Endothelial cell of umbilical vein (primary cell): ENCODE data around the gene LRCH3. TPM values are rescaled to one million over a fixed set of nuclear protein-coding genes. Genes with fewer than 3 reads are reported as not detected.

ENCODE experiments used
- BruUV-seq: library from RNA; stranded (reverse); fragments of 400-500 nt; replicated peaks from 2 replicates; lab custom pipeline; 2021; lab: Mats Ljungman, UMichigan
- CTCF ChIA-PET: fragments of 300-600, 350-600 bp; sonication (Branson Sonifier 250); formaldehyde crosslinking; loops from one replicate; lab custom pipeline; 2021; ENCODE audit warnings: antibody characterized with exemption, inconsistent platforms; lab: Charles Lee
- POLR2A ChIA-PET: fragments of 300-600, 350-600 bp; sonication (Branson Sonifier 250); formaldehyde crosslinking; loops from one replicate; lab custom pipeline; 2021; ENCODE audit warnings: antibody characterized with exemption, inconsistent platforms; lab: Charles Lee
- DNase-seq: peaks from one replicate; pipeline ENCODE4 v3.0.0-alpha.2; 2011; ENCODE audit warnings: low read depth, low spot score
- FAIRE-seq: peaks from 2 replicates; lab custom pipeline; 2011; peaks lifted over from hg19 to GRCh38; lab: Jason Lieb, UNC
- H2AFZ ChIP-seq: 2 replicates; pipeline ENCODE4 v1.6.0; 2012; ENCODE audit warnings: low read depth, low read length, control low read depth, inconsistent platforms
- H3K27ac ChIP-seq: 2 replicates; pipeline ENCODE4 v1.5.1; 2011; ENCODE audit warnings: low read depth, mild to moderate bottlenecking, control low read depth, low read length, moderate library complexity; ENCODE audit not compliant: insufficient read depth
- H3K27me3 ChIP-seq, 2 experiments: 2 replicates each; pipeline versions ENCODE4 v1.6.0 to v1.6.1; 2011; ENCODE audit warnings: low read length in 2 of 2, mixed read lengths in 1 of 2; ENCODE audit not compliant: control insufficient read depth in 2 of 2, insufficient read depth in 2 of 2
- H3K36me3 ChIP-seq, 2 experiments: 2 replicates in 1 of 2; 3 replicates in 1 of 2; pipeline ENCODE4 v1.5.1; 2011; ENCODE audit warnings: low read length in 2 of 2, mild to moderate bottlenecking in 1 of 2, moderate library complexity in 1 of 2; ENCODE audit not compliant: control insufficient read depth in 2 of 2, insufficient read depth in 2 of 2; ENCODE audit errors: extremely low read depth in 1 of 2
- H3K4me1 ChIP-seq: 3 replicates; pipeline ENCODE4 v1.5.1; 2011; ENCODE audit warnings: mild to moderate bottlenecking, low read length; ENCODE audit not compliant: control insufficient read depth, insufficient read depth; ENCODE audit errors: extremely low read depth
- H3K4me2 ChIP-seq: 2 replicates; pipeline ENCODE4 v1.6.1; 2011; ENCODE audit warnings: low read length, control low read depth, mixed read lengths; ENCODE audit not compliant: insufficient read depth
- H3K4me3 ChIP-seq, 3 experiments: fragments of 200-600 bp in 1 of 3; sonication (generic), shearing (Covaris generic) in 1 of 3; replicated peaks in 1 of 3; 2 replicates each; pipeline ENCODE4 v1.5.1; 2011 to 2016; ENCODE audit warnings: control low read depth in 3 of 3, low read length in 3 of 3, mild to moderate bottlenecking in 2 of 3, inconsistent platforms in 1 of 3, low read depth in 1 of 3, moderate library complexity in 1 of 3; ENCODE audit not compliant: insufficient read depth in 1 of 3
- H3K79me2 ChIP-seq: 2 replicates; pipeline ENCODE4 v1.6.0; 2012; ENCODE audit warnings: low read length, inconsistent platforms; ENCODE audit not compliant: control insufficient read depth, insufficient read depth
- H3K9ac ChIP-seq: replicated peaks from 2 replicates; pipeline ENCODE3; 2011; ENCODE audit warnings: low read length, control low read depth; ENCODE audit not compliant: insufficient read depth; ENCODE audit errors: extremely low read depth
- H3K9me1 ChIP-seq: replicated peaks from 3 replicates; pipeline ENCODE4 v1.6.0; 2011; ENCODE audit warnings: mild to moderate bottlenecking, low read length; ENCODE audit not compliant: control insufficient read depth, insufficient read depth; ENCODE audit errors: extremely low read depth
- H3K9me3 ChIP-seq: replicated peaks from 2 replicates; pipeline ENCODE4 v1.5.1; 2012; ENCODE audit warnings: low read length, inconsistent platforms; ENCODE audit not compliant: control insufficient read depth, insufficient read depth
- H4K20me1 ChIP-seq: replicated peaks from 2 replicates; pipeline ENCODE3; 2011; ENCODE audit warnings: mild to moderate bottlenecking, low read length; ENCODE audit not compliant: control insufficient read depth, insufficient read depth; ENCODE audit errors: extremely low read depth
- EZH2 ChIP-seq: IDR thresholded peaks from 2 replicates; pipeline ENCODE4 v1.6.1; 2012; ENCODE audit warnings: borderline replicate concordance, low read depth, mild to moderate bottlenecking, moderate library complexity, low read length, inconsistent platforms; ENCODE audit not compliant: severe bottlenecking
- FOS ChIP-seq: IDR thresholded peaks from 2 replicates; pipeline ENCODE4 v1.6.1; 2011; ENCODE audit warnings: mild to moderate bottlenecking, low read length, moderate library complexity, borderline replicate concordance; ENCODE audit not compliant: insufficient read depth
- GATA2 ChIP-seq: IDR thresholded peaks from 2 replicates; pipeline ENCODE4 v1.7.0; 2011; ENCODE audit warnings: low read depth, mild to moderate bottlenecking, moderate library complexity, mixed read lengths, low read length; ENCODE audit not compliant: insufficient read length, insufficient read depth
- JUN ChIP-seq: IDR thresholded peaks from 2 replicates; pipeline ENCODE4 v1.6.1; 2011; ENCODE audit warnings: borderline replicate concordance, low read depth; ENCODE audit not compliant: insufficient read length, insufficient read depth
- MAX ChIP-seq: IDR thresholded peaks from 2 replicates; pipeline ENCODE4 v1.6.1; 2011; ENCODE audit not compliant: insufficient read depth, insufficient read length
- MYC ChIP-seq: IDR thresholded peaks from one replicate; pipeline ENCODE4 v1.6.1; 2011; ENCODE audit warnings: mild to moderate bottlenecking, low read depth, low read length
- POLR2A ChIP-seq: IDR thresholded peaks from 2 replicates; pipeline ENCODE4 v1.6.1; 2012; ENCODE audit warnings: low read depth, mild to moderate bottlenecking, control low read depth, low read length
- POLR2AphosphoS5 ChIP-seq: IDR thresholded peaks from 2 replicates; pipeline ENCODE4 v1.6.1; 2012; ENCODE audit warnings: low read depth, mild to moderate bottlenecking, control low read depth, low read length, moderate library complexity; ENCODE audit not compliant: insufficient read depth
- dilution Hi-C: fragments of 300-500 bp; cut with MboI; formaldehyde crosslinking; loops from one replicate; pipeline ENCODE4 v1.15.0; 2019; ENCODE audit warnings: low sequenced_read_pairs; ENCODE audit not compliant: extremely low pct_ligation_motif_present
- intact Hi-C: fragments of 100-400 bp; cut with micrococcal nuclease; formaldehyde crosslinking; loops from one replicate; pipeline ENCODE4 v1.10.0; 2022
- polyA plus RNA-seq, 4 experiments: library from polyadenylated mRNA; depleted of rRNA in 3 of 4; stranded (reverse) in 3 of 4; unstranded in 1 of 4; fragments of >200 nt; gene quantifications; 2 replicates each; pipeline versions ENCODE4 v1.2.1 to v1.2.3, GENCODE V29; 2011 to 2012; ENCODE audit warnings: missing spikeins in 1 of 4
- total RNA-seq: library from RNA; stranded (reverse); gene quantifications from 2 replicates; pipeline ENCODE4 v1.2.3, GENCODE V29; 2021
- TF ChIP-seq, protein P1 (sequence below), 2 donors: IDR thresholded peaks; 1 replicate in 1 of 2; 2 replicates in 1 of 2; pipeline ENCODE4 v1.5.1; 2011; ENCODE audit warnings: low read length in 2 of 2, mild to moderate bottlenecking in 2 of 2, moderate library complexity in 2 of 2, control low read depth in 1 of 2, inconsistent platforms in 1 of 2, low read depth in 1 of 2; ENCODE audit not compliant: insufficient read depth in 1 of 2; ENCODE audit errors: extremely low read depth in 1 of 2

The LRCH3 gene
- total and polyA plus RNA-seq, 2 donors (not counting 3 experiments of a cell fraction or from before 2014, with no cell fraction given): 43.9 to 60.3 TPM

DNA sequence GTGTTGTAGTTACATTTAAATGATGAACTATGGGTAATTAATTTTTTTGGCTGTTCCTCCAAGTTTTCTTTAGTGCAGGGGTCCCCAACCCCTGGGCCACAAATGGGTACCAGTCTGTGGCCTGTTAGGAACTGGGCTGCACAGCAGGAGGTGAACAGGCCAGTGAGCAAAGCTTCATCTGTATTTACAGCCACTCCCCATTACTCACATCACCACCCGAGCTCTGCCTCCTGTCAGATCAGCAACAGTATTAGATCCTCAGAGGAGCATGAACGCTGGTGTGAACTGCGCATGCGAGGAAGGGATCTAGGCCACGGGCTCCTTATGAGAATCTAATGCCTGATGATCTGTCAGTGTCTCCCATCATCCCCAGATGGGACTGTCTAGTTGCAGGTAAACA, 83.0 kb downstream of the LRCH3 start:
- Histone ChIP-seq H3K4me2 (no peak overlapping the region), H3K79me2 (no peaks in the 10 kb centered on the region), H2AFZ (no peak overlapping the region), H4K20me1 (no peaks in the 10 kb centered on the region), H3K9me3 (no peaks in the 10 kb centered on the region), H3K9me1 (no peaks in the 10 kb centered on the region), H3K27ac (no peak overlapping the region), H3K4me1 (no peaks in the 10 kb centered on the region), H3K9ac (no peak overlapping the region), H3K27me3 (no peaks in the 10 kb centered on the region), H3K4me3 (no peak overlapping the region), H3K36me3 (peaks cover 15 to 25% of the 10 kb centered on the region in 2 experiments)
- FAIRE-seq: no peak
- ChIA-PET CTCF (no interaction called here), POLR2A (interaction anchor here (0.6 kb wide), 1 partner anchor 24 kb away, joined by 11 read pairs; no protein-coding TSS in a partner anchor)
- intact Hi-C loops: no loop called here
- TF ChIP-seq FOS (no peak), MAX (no peak), POLR2AphosphoS5 (no peak), GATA2 (no peak), POLR2A (no peak), MYC (no peak), EZH2 (no peak), JUN (no peak)
- TF ChIP-seq, protein P1, sequence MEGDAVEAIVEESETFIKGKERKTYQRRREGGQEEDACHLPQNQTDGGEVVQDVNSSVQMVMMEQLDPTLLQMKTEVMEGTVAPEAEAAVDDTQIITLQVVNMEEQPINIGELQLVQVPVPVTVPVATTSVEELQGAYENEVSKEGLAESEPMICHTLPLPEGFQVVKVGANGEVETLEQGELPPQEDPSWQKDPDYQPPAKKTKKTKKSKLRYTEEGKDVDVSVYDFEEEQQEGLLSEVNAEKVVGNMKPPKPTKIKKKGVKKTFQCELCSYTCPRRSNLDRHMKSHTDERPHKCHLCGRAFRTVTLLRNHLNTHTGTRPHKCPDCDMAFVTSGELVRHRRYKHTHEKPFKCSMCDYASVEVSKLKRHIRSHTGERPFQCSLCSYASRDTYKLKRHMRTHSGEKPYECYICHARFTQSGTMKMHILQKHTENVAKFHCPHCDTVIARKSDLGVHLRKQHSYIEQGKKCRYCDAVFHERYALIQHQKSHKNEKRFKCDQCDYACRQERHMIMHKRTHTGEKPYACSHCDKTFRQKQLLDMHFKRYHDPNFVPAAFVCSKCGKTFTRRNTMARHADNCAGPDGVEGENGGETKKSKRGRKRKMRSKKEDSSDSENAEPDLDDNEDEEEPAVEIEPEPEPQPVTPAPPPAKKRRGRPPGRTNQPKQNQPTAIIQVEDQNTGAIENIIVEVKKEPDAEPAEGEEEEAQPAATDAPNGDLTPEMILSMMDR (IDR thresholded peaks at IDR 0.05; ENCODE audit: extremely low read depth in 1 of 2, insufficient read depth in 1 of 2, low read depth in 1 of 2, low read length in 2 of 2): no peak
- BruUV-seq: no TSS peak
- no peak for DNase-seq
- dilution Hi-C loops: no loop called here
